Neural cell (in vitro differentiated cells): Measurements from ENCODE around the gene SIGLEC15. TPM values are rescaled to one million over a fixed set of nuclear protein-coding genes. Genes with fewer than 3 reads are reported as not detected.

Source experiments
- H2AFZ ChIP-seq: fragments of 200-600, 300-800 bp; sonication (generic), shearing (Covaris generic); 2 replicates; pipeline ENCODE4 v1.6.0; 2014; ENCODE audit warnings: low read depth, mild to moderate bottlenecking, antibody characterized with exemption, low read length, moderate library complexity
- H3F3A ChIP-seq: fragments of 200-600 bp; shearing (Covaris generic); 2 replicates; pipeline ENCODE4 v1.6.1; 2016; ENCODE audit warnings: mild to moderate bottlenecking, moderate library complexity, mixed read lengths, antibody characterized with exemption, low read length; ENCODE audit not compliant: insufficient read depth, poor library complexity, severe bottlenecking
- H3K27ac ChIP-seq: fragments of 200-600, 300-800 bp; sonication (generic), shearing (Covaris generic); 2 replicates; pipeline ENCODE4 v1.5.1; 2014; ENCODE audit warnings: mild to moderate bottlenecking, low read length, moderate library complexity
- H3K27me3 ChIP-seq: fragments of 300-800, 200-600 bp; sonication (generic), shearing (Covaris generic); 2 replicates; pipeline ENCODE4 v1.6.0; 2014; ENCODE audit warnings: mild to moderate bottlenecking, low read depth, low read length, moderate library complexity; ENCODE audit not compliant: insufficient read depth
- H3K36me3 ChIP-seq: fragments of 300-800, 200-600 bp; sonication (generic), shearing (Covaris generic); 2 replicates; pipeline ENCODE4 v1.5.1; 2014; ENCODE audit warnings: mild to moderate bottlenecking, antibody characterized with exemption, low read length, moderate library complexity; ENCODE audit not compliant: insufficient read depth
- H3K4me2 ChIP-seq: fragments of 300-800, 200-600 bp; sonication (generic), shearing (Covaris generic); 2 replicates; pipeline ENCODE4 v1.6.0; 2014; ENCODE audit warnings: mild to moderate bottlenecking, low read length
- H3K4me3 ChIP-seq: fragments of 300-800, 200-600 bp; sonication (generic), shearing (Covaris generic); 2 replicates; pipeline ENCODE4 v1.5.1; 2014; ENCODE audit warnings: mild to moderate bottlenecking, low read length, moderate library complexity
- H3K79me2 ChIP-seq: fragments of 200-600 bp; shearing (Covaris generic); replicated peaks from 2 replicates; pipeline ENCODE4 v1.6.0; 2014; ENCODE audit warnings: mild to moderate bottlenecking, low read length, moderate library complexity; ENCODE audit not compliant: insufficient read depth
- H3K9ac ChIP-seq: fragments of 300-800, 200-600 bp; sonication (generic), shearing (Covaris generic); 2 replicates; pipeline ENCODE4 v1.6.1; 2016; ENCODE audit warnings: mild to moderate bottlenecking, low read length, mixed read lengths
- H3K9me2 ChIP-seq: fragments of 200-600 bp; shearing (Covaris generic); 2 replicates; pipeline ENCODE4 v1.6.1; 2016; ENCODE audit warnings: mild to moderate bottlenecking, low read length, mixed read lengths; ENCODE audit not compliant: insufficient read depth
- H3K9me3 ChIP-seq: fragments of 200-600, 300-800 bp; sonication (generic), shearing (Covaris generic); 2 replicates; pipeline ENCODE4 v1.6.1; 2016; ENCODE audit warnings: mild to moderate bottlenecking, mixed run types, low read length, moderate library complexity, mixed read lengths
- H4K20me1 ChIP-seq: fragments of 200-600 bp; shearing (Covaris generic); 2 replicates; pipeline ENCODE4 v1.6.1; 2016; ENCODE audit warnings: mild to moderate bottlenecking, mixed run types; ENCODE audit not compliant: insufficient read depth
- CTCF ChIP-seq: fragments of 450-650 bp; IDR thresholded peaks from 2 replicates; pipeline ENCODE4 v1.5.1; 2014; ENCODE audit warnings: antibody characterized with exemption, mild to moderate bottlenecking, moderate library complexity; ENCODE audit not compliant: poor library complexity, severe bottlenecking
- EP300 ChIP-seq: fragments of 450-650 bp; conservative IDR thresholded peaks from 2 replicates; pipeline ENCODE4 v1.6.1; 2014; ENCODE audit warnings: antibody characterized with exemption, mild to moderate bottlenecking, moderate library complexity; ENCODE audit not compliant: poor library complexity, severe bottlenecking
- EZH2 ChIP-seq: fragments of 200-600, 300-800 bp; shearing (Covaris generic), sonication (generic); IDR thresholded peaks from 2 replicates; pipeline ENCODE4 v1.6.1; 2014; ENCODE audit warnings: antibody characterized with exemption, low read length, borderline replicate concordance, mild to moderate bottlenecking; ENCODE audit not compliant: insufficient read depth, poor library complexity, severe bottlenecking
- MXI1 ChIP-seq: fragments of 450-650 bp; conservative IDR thresholded peaks from 2 replicates; pipeline ENCODE4 v1.6.1; 2014; ENCODE audit warnings: antibody characterized with exemption, mild to moderate bottlenecking; ENCODE audit not compliant: poor library complexity, severe bottlenecking
- POLR2AphosphoS5 ChIP-seq: IDR thresholded peaks from 2 replicates; pipeline ENCODE4 v1.6.1; 2012
- RAD21 ChIP-seq: fragments of 450-650 bp; conservative IDR thresholded peaks from 2 replicates; pipeline ENCODE4 v1.6.1; 2014; ENCODE audit warnings: antibody characterized with exemption, mild to moderate bottlenecking, moderate library complexity
- REST ChIP-seq: IDR thresholded peaks from 2 replicates; pipeline ENCODE4 v1.6.1; 2012; ENCODE audit warnings: borderline replicate concordance
- SMC3 ChIP-seq: fragments of 450-650 bp; conservative IDR thresholded peaks from 2 replicates; pipeline ENCODE4 v1.6.1; 2014; ENCODE audit warnings: antibody characterized with exemption, mild to moderate bottlenecking, moderate library complexity; ENCODE audit not compliant: poor library complexity
- TAF1 ChIP-seq: IDR thresholded peaks from 2 replicates; pipeline ENCODE4 v1.6.1; 2012; ENCODE audit warnings: low read depth
- polyA plus RNA-seq: library from polyadenylated mRNA; depleted of rRNA; stranded (reverse); fragments of >200 nt; gene quantifications from 2 replicates; pipeline ENCODE4 v1.2.3, GENCODE V29; 2014

SIGLEC15 gene
- polyA plus RNA-seq, 1 donor from 2014 or later = not detected

- H3K9me2 ChIP-seq = no peaks in the 10 kb centered on the region
- TF ChIP-seq SMC3 (no peak), REST (no peak), MXI1 (no peak), RAD21 (no peak), CTCF (no peak), POLR2AphosphoS5 (no peak)
Observed at GRCh38 chr18:45880876-45881558, 55.5 kb downstream of the SIGLEC15 start.

GRCh38 chr18:45887585-45887984 lies 62.1 kb downstream of the SIGLEC15 start:
- TF ChIP-seq MXI1 (no peak), POLR2AphosphoS5 (no peak), EP300 (no peak), CTCF (no peak), REST (no peak), EZH2 (no peak), RAD21 (no peak), TAF1 (no peak), SMC3 (no peak)
- Histone ChIP-seq H3K27ac (no peak overlapping the region), H3K36me3 (peaks cover 5% of the 10 kb centered on the region), H3K9me3 (no peaks in the 10 kb centered on the region), H3F3A (no peaks in the 10 kb centered on the region), H3K9ac (no peak overlapping the region), H3K9me2 (no peaks in the 10 kb centered on the region), H3K4me3 (no peak overlapping the region), H3K4me2 (no peak overlapping the region), H4K20me1 (no peaks in the 10 kb centered on the region), H3K27me3 (no peaks in the 10 kb centered on the region), H3K79me2 (no peaks in the 10 kb centered on the region), H2AFZ (no peak overlapping the region)

More at GRCh38 chr18:45880876-45881558, 55.5 kb downstream of the SIGLEC15 start:
- no peak overlapping the region for H3K27ac ChIP-seq
- no peak overlapping the region for H2AFZ ChIP-seq
- H3F3A ChIP-seq = no peaks in the 10 kb centered on the region
- no peak overlapping the region for H3K4me3 ChIP-seq
- H3K9ac ChIP-seq = no peak overlapping the region
- no peaks in the 10 kb centered on the region for H4K20me1 ChIP-seq
- H3K4me2 ChIP-seq = no peak overlapping the region
- H3K27me3 ChIP-seq = no peaks in the 10 kb centered on the region
- no peaks in the 10 kb centered on the region for H3K79me2 ChIP-seq
- H3K9me3 ChIP-seq = no peaks in the 10 kb centered on the region
- H3K36me3 ChIP-seq = peaks cover 5% of the 10 kb centered on the region
